Suprapubic skin (tissue), 3 donors: ENCODE data around the gene ZNF584.

Experiments
- EP300 ChIP-seq: sonication (generic); formaldehyde crosslinking; IDR thresholded peaks from one replicate; pipeline ENCODE4 v1.6.1; 2017; ENCODE audit warnings: antibody characterized with exemption
- POLR2A ChIP-seq, 2 donors: fragments of 450-650 bp; IDR thresholded peaks; one replicate each; pipeline ENCODE4 v1.6.1; 2017; ENCODE audit warnings: antibody characterized with exemption in 2 of 2, mild to moderate bottlenecking in 2 of 2, moderate library complexity in 2 of 2
- TF ChIP-seq, protein P1 (sequence below), 2 donors: fragments of 200-600 bp in 1 of 2; fragments of 450-650 bp in 1 of 2; sonication (generic) in 1 of 2; IDR thresholded peaks; one replicate each; pipeline ENCODE4 v1.5.1; 2016 to 2019; ENCODE audit warnings: antibody characterized with exemption in 2 of 2, mild to moderate bottlenecking in 1 of 2, moderate library complexity in 1 of 2

DNA sequence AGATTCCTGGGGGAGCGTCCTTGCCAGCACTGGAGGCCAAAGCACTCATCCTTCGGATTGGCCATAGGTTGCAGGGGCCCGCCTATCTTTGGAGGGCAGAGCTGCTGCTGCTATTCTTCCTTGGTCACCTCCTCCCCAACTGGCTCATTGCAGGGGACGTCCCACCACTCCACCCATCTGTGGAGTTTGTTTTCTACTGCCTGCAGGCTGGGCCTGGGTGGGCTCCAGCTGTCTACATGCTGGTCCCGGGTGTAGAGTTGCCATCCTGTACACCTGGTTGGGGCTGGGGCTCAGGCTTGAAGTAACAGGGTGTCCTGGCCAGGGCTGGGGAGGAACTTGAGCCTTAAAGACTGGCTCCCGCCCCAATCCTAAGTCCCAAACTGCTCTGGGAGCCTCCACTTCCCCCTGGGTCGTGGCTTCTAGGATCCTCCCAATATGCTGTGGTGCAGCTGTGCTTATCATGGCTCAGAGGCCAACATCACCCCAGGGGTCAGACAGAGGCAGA lies 10.9 kb upstream of the ZNF584 start:
- no peak for TF ChIP-seq POLR2A (IDR thresholded peaks at IDR 0.05)
- TF ChIP-seq, protein P1, sequence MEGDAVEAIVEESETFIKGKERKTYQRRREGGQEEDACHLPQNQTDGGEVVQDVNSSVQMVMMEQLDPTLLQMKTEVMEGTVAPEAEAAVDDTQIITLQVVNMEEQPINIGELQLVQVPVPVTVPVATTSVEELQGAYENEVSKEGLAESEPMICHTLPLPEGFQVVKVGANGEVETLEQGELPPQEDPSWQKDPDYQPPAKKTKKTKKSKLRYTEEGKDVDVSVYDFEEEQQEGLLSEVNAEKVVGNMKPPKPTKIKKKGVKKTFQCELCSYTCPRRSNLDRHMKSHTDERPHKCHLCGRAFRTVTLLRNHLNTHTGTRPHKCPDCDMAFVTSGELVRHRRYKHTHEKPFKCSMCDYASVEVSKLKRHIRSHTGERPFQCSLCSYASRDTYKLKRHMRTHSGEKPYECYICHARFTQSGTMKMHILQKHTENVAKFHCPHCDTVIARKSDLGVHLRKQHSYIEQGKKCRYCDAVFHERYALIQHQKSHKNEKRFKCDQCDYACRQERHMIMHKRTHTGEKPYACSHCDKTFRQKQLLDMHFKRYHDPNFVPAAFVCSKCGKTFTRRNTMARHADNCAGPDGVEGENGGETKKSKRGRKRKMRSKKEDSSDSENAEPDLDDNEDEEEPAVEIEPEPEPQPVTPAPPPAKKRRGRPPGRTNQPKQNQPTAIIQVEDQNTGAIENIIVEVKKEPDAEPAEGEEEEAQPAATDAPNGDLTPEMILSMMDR (IDR thresholded peaks at IDR 0.05): no peak
- no peak for TF ChIP-seq EP300
